Peyer's patch (tissue), 4 donors: ENCODE data around the gene ZNF362.

ENCODE experiments used
- POLR2A ChIP-seq, 2 donors: fragments of 450-650 bp; IDR thresholded peaks; one replicate each; pipeline ENCODE4 v1.5.1; 2017; ENCODE audit warnings: antibody characterized with exemption in 2 of 2, mild to moderate bottlenecking in 2 of 2, moderate library complexity in 2 of 2
- TF ChIP-seq, protein P1 (sequence below), 6 experiments: fragments of 450-650 bp in 4 of 6; fragments of 200-600 bp in 2 of 6; sonication (generic) in 1 of 6; IDR thresholded peaks; one replicate each; pipeline ENCODE4 v1.5.1; 2017 to 2019; ENCODE audit warnings: antibody characterized with exemption in 6 of 6, mild to moderate bottlenecking in 3 of 6, moderate library complexity in 1 of 6

- TF ChIP-seq, protein P1, sequence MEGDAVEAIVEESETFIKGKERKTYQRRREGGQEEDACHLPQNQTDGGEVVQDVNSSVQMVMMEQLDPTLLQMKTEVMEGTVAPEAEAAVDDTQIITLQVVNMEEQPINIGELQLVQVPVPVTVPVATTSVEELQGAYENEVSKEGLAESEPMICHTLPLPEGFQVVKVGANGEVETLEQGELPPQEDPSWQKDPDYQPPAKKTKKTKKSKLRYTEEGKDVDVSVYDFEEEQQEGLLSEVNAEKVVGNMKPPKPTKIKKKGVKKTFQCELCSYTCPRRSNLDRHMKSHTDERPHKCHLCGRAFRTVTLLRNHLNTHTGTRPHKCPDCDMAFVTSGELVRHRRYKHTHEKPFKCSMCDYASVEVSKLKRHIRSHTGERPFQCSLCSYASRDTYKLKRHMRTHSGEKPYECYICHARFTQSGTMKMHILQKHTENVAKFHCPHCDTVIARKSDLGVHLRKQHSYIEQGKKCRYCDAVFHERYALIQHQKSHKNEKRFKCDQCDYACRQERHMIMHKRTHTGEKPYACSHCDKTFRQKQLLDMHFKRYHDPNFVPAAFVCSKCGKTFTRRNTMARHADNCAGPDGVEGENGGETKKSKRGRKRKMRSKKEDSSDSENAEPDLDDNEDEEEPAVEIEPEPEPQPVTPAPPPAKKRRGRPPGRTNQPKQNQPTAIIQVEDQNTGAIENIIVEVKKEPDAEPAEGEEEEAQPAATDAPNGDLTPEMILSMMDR (IDR thresholded peaks at IDR 0.05), result no peak
- no peak for TF ChIP-seq POLR2A (IDR thresholded peaks at IDR 0.05)
These were observed 19.8 kb upstream of the ZNF362 start for GRCh38 chr1:33236498-33236897.
